ENCODE data around the gene SETD1B.

The SETD1B gene

DNA sequence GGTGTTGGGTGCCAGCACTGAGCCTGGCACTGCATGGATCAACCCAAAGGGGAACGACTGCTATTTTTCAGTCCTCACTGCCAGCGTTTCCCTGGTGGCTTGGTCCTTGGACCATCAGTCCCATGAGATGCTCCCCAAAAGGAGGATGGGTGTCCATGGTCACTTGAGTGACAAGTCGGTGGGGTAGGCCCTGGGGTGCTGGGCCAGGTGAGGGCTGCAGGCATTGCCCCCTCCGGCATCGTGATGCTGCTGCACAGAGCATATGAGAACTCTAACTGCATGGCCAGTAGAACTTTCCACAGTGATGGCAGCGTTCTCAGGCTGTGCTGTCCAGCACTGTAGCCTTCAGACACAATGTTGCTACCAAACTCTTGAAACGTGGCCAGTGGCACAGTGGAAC, 16.2 kb downstream of the SETD1B start:
- H3K9me3 ChIP-seq: no peaks in the 10 kb centered on the region
- no peaks in the 10 kb centered on the region for H3K4me1 ChIP-seq (ENCODE audit: control insufficient read depth in 1 of 2, insufficient read depth in 1 of 2, low read depth in 1 of 2, low read length in 1 of 2)
- no peak overlapping the region for H3K4me3 ChIP-seq (ENCODE audit: low read depth in 1 of 2, low read length in 1 of 2)
- peaks cover 99% of the 10 kb centered on the region for H3K36me3 ChIP-seq
- TF ChIP-seq, protein P1, sequence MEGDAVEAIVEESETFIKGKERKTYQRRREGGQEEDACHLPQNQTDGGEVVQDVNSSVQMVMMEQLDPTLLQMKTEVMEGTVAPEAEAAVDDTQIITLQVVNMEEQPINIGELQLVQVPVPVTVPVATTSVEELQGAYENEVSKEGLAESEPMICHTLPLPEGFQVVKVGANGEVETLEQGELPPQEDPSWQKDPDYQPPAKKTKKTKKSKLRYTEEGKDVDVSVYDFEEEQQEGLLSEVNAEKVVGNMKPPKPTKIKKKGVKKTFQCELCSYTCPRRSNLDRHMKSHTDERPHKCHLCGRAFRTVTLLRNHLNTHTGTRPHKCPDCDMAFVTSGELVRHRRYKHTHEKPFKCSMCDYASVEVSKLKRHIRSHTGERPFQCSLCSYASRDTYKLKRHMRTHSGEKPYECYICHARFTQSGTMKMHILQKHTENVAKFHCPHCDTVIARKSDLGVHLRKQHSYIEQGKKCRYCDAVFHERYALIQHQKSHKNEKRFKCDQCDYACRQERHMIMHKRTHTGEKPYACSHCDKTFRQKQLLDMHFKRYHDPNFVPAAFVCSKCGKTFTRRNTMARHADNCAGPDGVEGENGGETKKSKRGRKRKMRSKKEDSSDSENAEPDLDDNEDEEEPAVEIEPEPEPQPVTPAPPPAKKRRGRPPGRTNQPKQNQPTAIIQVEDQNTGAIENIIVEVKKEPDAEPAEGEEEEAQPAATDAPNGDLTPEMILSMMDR (IDR thresholded peaks at IDR 0.05): no peak
- no peaks in the 10 kb centered on the region for H3K27me3 ChIP-seq
- H3K27ac ChIP-seq: no peak overlapping the region

DNA sequence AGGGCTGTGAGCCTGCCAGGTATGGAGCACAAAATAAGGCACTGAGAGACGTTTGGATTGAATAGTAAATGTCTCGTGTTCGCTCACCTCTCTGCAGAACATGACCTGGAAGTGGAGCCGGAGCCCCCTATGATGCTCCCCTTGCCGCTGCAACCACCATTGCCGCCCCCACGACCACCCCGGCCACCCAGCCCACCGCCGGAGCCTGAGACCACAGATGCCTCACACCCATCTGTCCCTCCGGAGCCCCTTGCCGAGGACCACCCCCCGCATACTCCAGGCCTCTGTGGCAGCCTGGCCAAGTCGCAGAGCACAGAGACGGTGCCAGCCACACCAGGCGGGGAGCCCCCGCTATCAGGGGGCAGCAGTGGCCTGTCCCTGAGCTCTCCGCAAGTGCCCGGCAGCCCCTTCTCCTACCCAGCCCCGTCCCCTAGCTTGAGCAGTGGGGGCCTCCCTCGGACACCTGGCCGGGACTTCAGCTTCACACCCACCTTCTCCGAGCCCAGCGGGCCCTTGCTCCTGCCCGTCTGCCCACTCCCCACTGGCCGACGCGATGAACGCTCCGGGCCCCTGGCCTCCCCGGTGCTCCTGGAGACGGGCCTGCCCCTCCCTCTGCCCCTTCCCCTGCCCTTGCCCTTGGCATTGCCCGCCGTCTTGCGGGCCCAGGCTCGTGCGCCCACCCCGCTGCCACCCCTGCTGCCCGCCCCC, 18.7 kb downstream of the SETD1B start:
- Histone ChIP-seq H3K36me3 (peaks cover 99% of the 10 kb centered on the region), H3K27me3 (no peaks in the 10 kb centered on the region), H3K4me1 (ENCODE audit: control insufficient read depth in 1 of 2, insufficient read depth in 1 of 2, low read depth in 1 of 2, low read length in 1 of 2) (no peaks in the 10 kb centered on the region), H3K9me3 (no peaks in the 10 kb centered on the region), H3K27ac (no peak overlapping the region), H3K4me3 (ENCODE audit: low read depth in 1 of 2, low read length in 1 of 2) (no peak overlapping the region)
- TF ChIP-seq, protein P1 (IDR thresholded peaks at IDR 0.05): no peak

DNA sequence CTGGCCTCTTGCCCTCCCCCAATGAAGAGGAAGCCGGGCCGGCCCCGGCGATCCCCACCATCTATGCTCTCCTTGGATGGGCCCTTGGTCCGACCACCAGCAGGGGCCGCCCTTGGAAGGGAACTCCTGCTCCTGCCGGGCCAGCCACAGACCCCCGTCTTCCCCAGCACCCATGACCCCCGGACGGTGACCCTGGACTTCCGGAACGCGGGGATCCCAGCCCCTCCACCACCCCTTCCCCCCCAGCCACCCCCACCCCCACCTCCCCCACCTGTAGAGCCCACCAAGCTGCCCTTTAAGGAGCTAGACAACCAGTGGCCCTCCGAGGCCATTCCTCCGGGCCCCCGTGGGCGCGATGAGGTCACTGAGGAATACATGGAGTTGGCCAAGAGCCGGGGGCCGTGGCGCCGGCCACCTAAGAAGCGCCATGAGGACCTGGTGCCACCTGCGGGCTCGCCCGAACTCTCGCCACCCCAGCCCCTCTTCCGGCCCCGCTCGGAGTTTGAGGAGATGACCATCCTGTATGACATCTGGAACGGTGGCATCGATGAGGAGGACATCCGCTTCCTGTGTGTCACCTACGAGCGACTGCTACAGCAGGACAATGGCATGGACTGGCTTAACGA, 19.4 kb downstream of the SETD1B start:
- H3K27ac ChIP-seq: peak overlapping the region; percentile 33
- TF ChIP-seq, protein P1 (IDR thresholded peaks at IDR 0.05): no peak
- H3K36me3 ChIP-seq: peaks cover 99% of the 10 kb centered on the region
- no peaks in the 10 kb centered on the region for H3K4me1 ChIP-seq (ENCODE audit: control insufficient read depth in 1 of 2, insufficient read depth in 1 of 2, low read depth in 1 of 2, low read length in 1 of 2)
- no peak overlapping the region for H3K4me3 ChIP-seq (ENCODE audit: low read depth in 1 of 2, low read length in 1 of 2)
- no peaks in the 10 kb centered on the region for H3K9me3 ChIP-seq
- no peaks in the 10 kb centered on the region for H3K27me3 ChIP-seq

DNA sequence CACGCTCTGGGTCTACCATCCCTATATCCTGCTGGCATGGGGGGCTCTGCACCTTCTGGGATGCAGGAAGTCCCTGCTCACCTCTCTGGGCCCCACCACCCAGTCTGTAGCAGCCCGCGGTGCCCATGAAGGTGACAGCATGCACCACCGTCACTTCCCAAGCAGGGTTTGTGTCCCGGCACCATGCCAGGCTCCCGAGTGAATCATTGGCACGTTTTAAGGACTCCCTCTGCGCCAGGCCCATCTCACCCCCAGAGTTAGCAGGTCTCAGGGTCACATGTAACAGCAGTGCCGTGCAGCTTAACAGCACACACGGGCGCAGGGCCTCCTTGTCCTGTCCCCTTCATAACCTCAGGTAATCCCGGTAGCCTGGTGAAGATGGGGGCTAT, 19.9 kb downstream of the SETD1B start:
- TF ChIP-seq, protein P1 (IDR thresholded peaks at IDR 0.05): no peak
- no peaks in the 10 kb centered on the region for H3K27me3 ChIP-seq
- H3K9me3 ChIP-seq: no peaks in the 10 kb centered on the region
- no peaks in the 10 kb centered on the region for H3K4me1 ChIP-seq (ENCODE audit: control insufficient read depth in 1 of 2, insufficient read depth in 1 of 2, low read depth in 1 of 2, low read length in 1 of 2)
- peaks cover 99% of the 10 kb centered on the region for H3K36me3 ChIP-seq
- no peak overlapping the region for H3K4me3 ChIP-seq (ENCODE audit: low read depth in 1 of 2, low read length in 1 of 2)
- H3K27ac ChIP-seq: peak overlapping the region; percentile 33

DNA sequence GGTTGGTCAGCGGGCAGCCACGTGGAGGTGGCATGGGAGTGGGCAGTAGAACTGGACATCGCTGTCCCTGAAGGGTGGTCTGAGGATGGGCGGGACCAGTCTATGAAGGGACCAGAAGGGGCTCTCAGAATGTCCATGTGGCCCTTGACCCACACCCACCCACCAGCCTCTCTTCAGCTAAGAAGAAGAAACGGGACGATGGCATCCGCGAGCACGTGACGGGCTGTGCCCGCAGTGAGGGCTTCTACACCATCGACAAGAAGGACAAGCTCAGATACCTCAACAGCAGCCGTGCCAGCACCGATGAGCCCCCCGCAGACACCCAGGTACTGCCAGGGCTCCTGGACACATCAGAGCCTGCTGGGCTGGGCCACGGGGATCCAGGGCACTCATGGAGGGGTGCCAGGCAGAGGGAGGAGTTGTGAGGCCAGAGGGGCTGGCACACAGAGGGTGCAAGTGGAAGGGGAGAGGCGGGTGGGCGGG, 21.3 kb downstream of the SETD1B start:
- Histone ChIP-seq H3K4me3 (ENCODE audit: low read depth in 1 of 2, low read length in 1 of 2) (no peak overlapping the region), H3K27ac (no peak overlapping the region), H3K4me1 (ENCODE audit: control insufficient read depth in 1 of 2, insufficient read depth in 1 of 2, low read depth in 1 of 2, low read length in 1 of 2) (peaks cover 0 to 6% of the 10 kb centered on the region in 2 experiments), H3K36me3 (peaks cover 99% of the 10 kb centered on the region), H3K27me3 (no peaks in the 10 kb centered on the region), H3K9me3 (no peaks in the 10 kb centered on the region)
- TF ChIP-seq, protein P1 (IDR thresholded peaks at IDR 0.05): no peak

Measured in neutrophil (primary cell).